Stimulated activated CD8-positive, alpha-beta memory T cell treated with anti-CD3 and anti-CD28 coated beads, Interleukin-7, amount 100 ng/mL, for 24 hours (primary cell): Measurements from ENCODE around the gene SLC25A4.

Source experiments
- DNase-seq: peaks from one replicate; pipeline ENCODE4 v3.0.0-alpha.2; 2020; ENCODE audit warnings: low read depth

SLC25A4 gene

GRCh38 chr4:185120631-185120946, 22.5 kb upstream of the SLC25A4 start:
- no peak for DNase-seq

- no peak for DNase-seq
Measured at GRCh38 chr4:185122681-185123345, 20.3 kb upstream of the SLC25A4 start.

GRCh38 chr4:185124006-185124405, 19.1 kb upstream of the SLC25A4 start:
- DNase-seq = no peak

- DNase-seq = no peak
Measured at GRCh38 chr4:185127021-185127925, 15.8 kb upstream of the SLC25A4 start.

GRCh38 chr4:185128272-185129119, 14.6 kb upstream of the SLC25A4 start:
- no peak for DNase-seq

- no peak for DNase-seq
Measured at GRCh38 chr4:185134307-185134869, 8.7 kb upstream of the SLC25A4 start.

GRCh38 chr4:185137233-185137925, 5.7 kb upstream of the SLC25A4 start:
- no peak for DNase-seq

- no peak for DNase-seq
Measured at GRCh38 chr4:185138161-185138560, 4.9 kb upstream of the SLC25A4 start.

- no peak for DNase-seq
Measured at GRCh38 chr4:185139736-185140135, 3.3 kb upstream of the SLC25A4 start.

GRCh38 chr4:185141777-185142176, 1.3 kb upstream of the SLC25A4 start:
- no peak for DNase-seq

- no peak for DNase-seq
Measured at GRCh38 chr4:185142564-185142911, 528 bp upstream of the SLC25A4 start.

GRCh38 chr4:185143601-185143969, 519 bp downstream of the SLC25A4 start:
- no peak for DNase-seq

GRCh38 chr4:185144601-185145240, 1.7 kb downstream of the SLC25A4 start:
- no peak for DNase-seq

GRCh38 chr4:185145572-185145971, 2.5 kb downstream of the SLC25A4 start:
- no peak for DNase-seq

GRCh38 chr4:185149392-185149791, 6.3 kb downstream of the SLC25A4 start:
- DNase-seq = no peak

GRCh38 chr4:185151296-185151695, 8.2 kb downstream of the SLC25A4 start:
- DNase-seq = no peak

GRCh38 chr4:185165605-185166063, 22.6 kb downstream of the SLC25A4 start:
- no peak for DNase-seq

GRCh38 chr4:185167234-185167633, 24.2 kb downstream of the SLC25A4 start:
- DNase-seq = no peak

GRCh38 chr4:185171373-185172071, 28.5 kb downstream of the SLC25A4 start:
- DNase-seq = no peak

- no peak for DNase-seq
Measured at GRCh38 chr4:185179488-185179887, 36.4 kb downstream of the SLC25A4 start.

- DNase-seq = no peak
Measured at GRCh38 chr4:185182239-185182638, 39.2 kb downstream of the SLC25A4 start.
